Cardiac septum (tissue), 1 donor: Measurements from ENCODE around the gene SNAPC3. TPM values are rescaled to one million over a fixed set of nuclear protein-coding genes. Genes with fewer than 3 reads are reported as not detected.
"Not testable (repeated sequence)": the region's sequence is repeated elsewhere in the genome, so short reads cannot be mapped to it uniquely, and the experiment has no call there.

Experiments used
- DNase-seq: peaks from one replicate; pipeline ENCODE4 v3.0.0-alpha.2; 2020; ENCODE audit warnings: low spot score
- intact Hi-C: fragments of 100-400 bp; cut with DNase I; formaldehyde crosslinking; loops from one replicate; pipeline ENCODE4 v1.14.0; 2022
- total RNA-seq: library from RNA; stranded (reverse); fragmentation: NEBNext Ultra II Directional; extraction: Animal tissue kit (Norgen Biotek cat#: 25700); gene quantifications from one replicate; pipeline ENCODE4 v1.2.1, GENCODE V29; 2021
- donor health status: DM: no; HTN: no; CAD: no.

Gene SNAPC3
- total RNA-seq, 1 donor from 2014 or later, result 31.5 TPM

DNA sequence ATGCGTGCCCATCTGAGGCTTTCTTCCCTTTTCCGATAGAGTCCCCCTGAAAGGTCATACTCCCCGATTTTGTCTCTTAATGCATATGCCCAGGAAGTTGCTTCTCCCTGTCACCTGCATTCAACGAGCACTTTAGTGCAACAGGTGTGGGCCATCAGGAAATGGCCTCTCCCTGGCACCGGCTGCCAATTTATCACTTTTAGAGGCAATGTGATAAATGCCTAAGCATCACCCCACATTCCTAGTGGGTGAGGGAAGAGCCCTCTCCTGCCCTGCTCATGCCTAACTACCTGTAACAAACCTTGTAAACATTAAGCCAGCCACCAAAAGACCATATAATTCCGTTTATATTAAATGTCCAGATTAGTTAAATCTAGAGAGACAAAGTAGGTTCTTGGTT, 1.1 kb upstream of the SNAPC3 start:
- intact Hi-C loops, result loop anchor here (5.0 to 10.0 kb wide), 3 partner anchors 91 to 207 kb away; partner anchors contain the start of genes PSIP1 and TTC39B
- DNase-seq, result no peak

DNA sequence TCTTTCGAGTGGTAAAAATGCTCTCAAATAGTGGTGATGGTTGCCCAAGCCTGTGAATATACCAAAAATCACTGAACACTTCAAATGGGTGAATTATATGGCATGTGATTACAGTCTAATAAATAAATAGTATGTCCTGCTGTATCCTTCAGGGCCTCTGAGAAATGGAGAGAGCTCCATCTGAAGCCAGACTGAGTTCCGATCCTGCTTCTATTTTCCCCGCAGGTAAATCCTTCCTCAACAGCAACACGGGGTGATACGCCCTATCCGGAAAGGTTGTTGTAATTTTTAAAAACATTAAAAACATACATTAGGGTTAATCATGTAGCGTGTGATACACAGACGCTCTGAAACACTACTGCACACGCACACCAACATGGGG, 695 bp upstream of the SNAPC3 start:
- no peak for DNase-seq
- intact Hi-C loops, result loop anchor here (5.0 to 10.0 kb wide), 3 partner anchors 90 to 207 kb away; partner anchors contain the start of genes PSIP1 and TTC39B

DNA sequence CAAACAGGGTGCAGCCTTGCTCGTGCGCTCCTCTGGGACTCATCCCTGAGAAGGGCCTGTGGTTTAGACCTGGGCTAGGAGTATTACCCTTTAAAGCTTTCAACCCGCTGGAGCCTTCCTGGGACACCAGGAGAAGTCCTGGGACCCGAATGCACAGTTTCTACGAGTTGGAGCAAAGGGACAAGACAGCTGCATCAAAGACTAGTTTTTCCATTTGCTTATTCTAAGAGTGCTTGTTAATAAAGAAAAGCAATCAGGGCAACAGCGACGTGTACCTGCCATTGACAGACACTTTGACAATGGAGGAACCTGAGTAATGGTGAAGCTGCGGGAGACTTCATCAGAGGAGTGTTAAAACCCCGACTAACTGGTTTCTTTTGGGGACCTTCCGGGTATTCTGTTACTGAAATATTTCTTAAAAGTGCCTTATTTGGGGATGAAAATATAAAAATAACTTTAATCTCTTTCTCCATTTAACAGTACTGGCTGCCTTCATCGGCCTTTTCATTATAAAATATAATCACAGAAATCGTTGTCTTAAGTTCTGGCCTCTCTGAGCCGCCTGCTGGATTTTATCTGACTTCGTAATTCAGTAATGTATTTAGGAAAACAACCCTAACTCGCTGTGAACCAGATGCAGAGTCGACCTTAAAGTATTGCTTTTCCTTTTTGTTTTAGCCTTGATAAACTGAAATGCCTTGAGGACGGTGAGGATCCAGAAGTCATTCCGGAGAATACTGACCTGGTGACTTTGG, 732 bp downstream of the SNAPC3 start:
- intact Hi-C loops, result loop anchor here (5.0 to 10.0 kb wide), 3 partner anchors 89 to 209 kb away; partner anchors contain the start of genes PSIP1 and TTC39B
- no peak for DNase-seq

DNA sequence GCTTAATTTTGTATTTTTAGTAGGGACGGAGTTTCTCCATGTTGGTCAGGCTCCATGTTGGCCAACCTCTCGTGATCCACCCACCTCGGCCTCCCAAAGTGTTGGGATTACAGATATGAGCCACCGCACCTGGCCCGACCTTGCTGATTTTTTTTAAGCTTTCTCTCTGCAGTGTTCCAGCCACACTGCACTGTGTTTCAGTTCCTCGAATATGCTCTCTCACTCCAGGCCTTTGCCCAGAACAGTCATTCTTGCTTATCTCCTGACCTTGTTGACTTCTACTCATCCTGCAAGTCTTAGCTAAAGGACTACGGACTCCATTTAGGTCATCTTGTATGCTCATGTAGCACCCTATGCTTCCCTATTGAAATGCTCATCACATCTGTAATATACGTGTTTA, 3.3 kb downstream of the SNAPC3 start:
- intact Hi-C loops, result loop anchor here (10.0 kb wide), 1 partner anchor 211 kb away; no protein-coding TSS in a partner anchor
- DNase-seq, result no peak

DNA sequence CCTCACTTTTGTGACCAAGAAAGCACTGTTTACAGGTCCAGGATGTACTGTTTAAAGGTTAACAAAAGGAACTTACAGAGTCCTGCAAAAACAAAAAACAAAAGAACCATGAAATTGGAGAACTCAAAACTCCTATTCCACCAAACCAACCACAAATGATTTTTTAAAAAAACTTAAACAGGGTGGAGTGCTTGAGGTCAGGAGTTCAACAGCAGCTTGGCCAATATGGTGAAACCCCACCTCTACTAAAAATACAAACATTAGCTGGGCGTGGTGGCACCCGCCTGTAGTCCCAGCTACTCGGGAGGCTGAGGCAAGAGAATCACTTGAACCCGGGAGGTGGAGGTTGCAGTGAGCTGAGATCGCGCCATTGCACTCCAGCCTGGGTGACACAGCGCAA, 5.0 kb downstream of the SNAPC3 start:
- intact Hi-C loops, result loop anchor here (10.0 kb wide), 1 partner anchor 213 kb away; no protein-coding TSS in a partner anchor
- DNase-seq, result not testable (repeated sequence)

DNA sequence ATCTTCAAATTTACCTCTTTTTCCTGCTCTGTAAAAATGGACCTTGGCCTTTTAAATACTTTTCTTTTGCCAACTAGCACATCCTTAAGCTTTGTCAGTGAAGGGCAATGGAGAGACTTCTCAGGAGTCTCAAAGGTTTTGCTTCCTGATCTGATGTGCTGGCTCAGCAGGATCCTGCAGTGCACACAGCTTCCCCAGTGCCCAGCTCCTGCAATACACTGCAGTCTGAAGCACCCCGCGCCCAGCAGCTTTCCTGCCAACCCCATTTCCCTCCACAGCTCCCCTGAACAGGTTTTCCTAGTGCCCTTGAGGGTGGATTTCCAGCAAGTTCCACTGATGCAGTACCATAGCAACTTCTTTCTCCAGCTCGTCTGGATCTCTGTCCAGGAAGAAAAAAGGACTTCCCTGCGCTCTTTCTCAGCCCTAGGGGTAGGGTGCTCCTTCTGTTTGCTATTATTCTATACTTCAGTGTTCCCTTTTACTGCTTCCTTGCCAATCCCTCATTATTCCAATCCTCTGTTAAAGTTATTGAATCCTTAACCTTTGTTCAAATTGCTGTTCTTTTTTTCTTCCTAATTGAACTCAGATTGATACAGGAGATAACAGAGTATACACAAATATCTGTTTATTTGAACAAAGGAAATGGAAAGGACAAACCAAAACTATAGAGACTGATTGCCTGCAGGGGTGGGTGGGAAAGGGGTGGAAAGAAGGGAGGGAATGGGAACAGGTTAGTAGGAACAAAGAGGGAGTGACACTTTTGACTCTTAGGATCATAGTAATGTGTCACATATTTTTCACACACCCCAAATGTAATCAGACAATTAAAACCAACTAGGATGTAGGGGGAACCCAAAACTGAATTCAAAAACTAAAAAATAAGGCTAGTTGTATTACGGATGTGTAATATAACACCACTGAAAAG, 8.5 kb downstream of the SNAPC3 start:
- no peak for DNase-seq
- intact Hi-C loops, result no loop called here

DNA sequence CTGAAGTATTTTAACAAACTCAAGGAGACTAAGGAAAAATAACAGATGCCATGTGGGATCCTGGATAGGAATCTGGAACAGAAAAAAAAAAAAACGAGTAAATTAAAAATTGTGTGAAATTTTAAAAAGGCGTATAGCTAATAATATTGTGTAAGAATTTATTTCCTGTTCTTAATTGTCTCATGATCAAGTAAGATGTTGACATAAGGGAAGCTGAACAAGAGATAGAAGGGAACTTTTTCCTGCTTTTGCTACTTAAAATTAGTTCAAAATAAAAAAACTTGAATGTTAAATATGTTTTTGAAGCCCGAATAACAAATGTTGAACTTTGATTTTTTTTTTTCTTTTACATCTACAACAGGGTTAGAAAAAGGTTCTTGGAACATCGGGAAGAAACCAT, 10.5 kb downstream of the SNAPC3 start:
- intact Hi-C loops, result no loop called here
- DNase-seq, result no peak

DNA sequence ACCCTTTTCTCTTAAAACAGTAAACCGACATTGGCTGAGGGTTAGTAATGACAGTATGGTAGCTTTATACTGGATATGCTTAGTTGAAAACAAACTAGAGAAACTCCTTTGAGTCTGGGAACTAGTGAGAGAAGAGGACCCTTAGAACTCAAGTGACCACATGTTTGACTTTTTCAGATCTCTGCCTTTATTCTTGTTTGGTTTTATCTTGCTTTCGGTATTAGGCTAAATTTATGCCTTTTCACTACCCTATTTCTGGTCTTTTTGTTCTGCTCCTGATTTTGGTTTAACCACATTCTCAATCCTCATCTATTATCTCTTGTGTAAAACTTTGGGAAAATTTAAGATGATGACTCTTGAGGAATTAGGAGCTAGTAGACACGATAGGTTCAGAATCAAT, 11.0 kb downstream of the SNAPC3 start:
- intact Hi-C loops, result no loop called here
- no peak for DNase-seq

DNA sequence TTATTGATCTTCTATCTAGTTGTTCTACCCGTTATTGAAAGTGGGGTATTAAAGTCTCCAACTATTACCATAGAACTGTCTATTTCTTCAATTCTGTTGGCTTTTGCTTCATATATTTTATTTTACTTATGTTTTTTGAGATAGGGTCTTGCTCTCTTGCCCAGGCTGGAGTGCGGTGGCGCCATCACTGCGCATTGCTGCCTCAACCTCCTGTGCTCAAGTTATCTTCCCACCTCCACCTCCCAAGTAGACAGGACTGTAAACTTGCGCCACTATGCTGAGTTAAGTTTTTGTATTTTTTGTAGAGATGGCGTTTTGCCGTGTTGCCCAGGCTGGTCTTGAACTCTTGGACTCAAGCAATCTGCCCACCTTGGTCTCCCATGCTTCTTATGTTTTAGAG, 16.2 kb downstream of the SNAPC3 start:
- intact Hi-C loops, result no loop called here
- no peak for DNase-seq

DNA sequence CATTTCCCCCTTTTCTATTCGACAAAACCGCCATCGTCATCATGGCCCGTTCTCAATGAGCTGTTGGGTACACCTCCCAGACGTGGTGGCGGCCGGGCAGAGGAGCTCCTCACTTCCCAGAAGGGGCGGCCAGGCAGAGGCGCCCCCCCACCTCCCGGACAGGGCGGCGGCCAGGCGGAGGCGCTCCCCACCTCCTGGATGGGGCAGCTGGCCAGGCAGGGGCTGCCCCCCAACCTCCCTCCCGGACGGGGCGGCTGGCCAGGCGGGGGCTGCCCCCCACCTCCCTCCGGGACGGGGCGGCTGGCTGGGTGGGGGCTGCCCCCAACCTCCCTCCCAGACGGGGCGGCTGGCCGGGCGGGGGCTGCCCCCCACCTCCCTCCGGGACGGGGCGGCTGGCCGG, 19.2 kb downstream of the SNAPC3 start:
- intact Hi-C loops, DNase-seq: not testable (repeated sequence)

DNA sequence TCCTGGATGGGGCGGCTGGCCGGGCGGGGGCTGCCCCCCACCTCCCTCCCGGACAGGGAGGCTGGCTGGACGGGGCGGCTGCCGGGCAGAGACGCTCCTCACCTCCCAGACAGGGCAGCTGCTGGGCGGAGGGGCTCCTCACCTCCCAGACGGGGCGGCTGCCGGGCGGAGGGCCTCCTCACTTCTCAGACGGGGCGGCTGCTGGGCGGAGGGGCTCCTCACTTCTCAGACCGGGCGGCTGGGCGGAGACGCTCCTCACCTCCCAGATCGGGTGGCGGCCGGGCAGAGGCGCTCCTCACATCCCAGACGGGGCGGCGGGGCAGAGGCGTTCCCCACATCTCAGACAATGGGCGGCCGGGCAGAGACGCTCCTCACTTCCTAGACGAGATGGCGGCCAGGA, 19.6 kb downstream of the SNAPC3 start:
- intact Hi-C loops, result not testable (repeated sequence)

DNA sequence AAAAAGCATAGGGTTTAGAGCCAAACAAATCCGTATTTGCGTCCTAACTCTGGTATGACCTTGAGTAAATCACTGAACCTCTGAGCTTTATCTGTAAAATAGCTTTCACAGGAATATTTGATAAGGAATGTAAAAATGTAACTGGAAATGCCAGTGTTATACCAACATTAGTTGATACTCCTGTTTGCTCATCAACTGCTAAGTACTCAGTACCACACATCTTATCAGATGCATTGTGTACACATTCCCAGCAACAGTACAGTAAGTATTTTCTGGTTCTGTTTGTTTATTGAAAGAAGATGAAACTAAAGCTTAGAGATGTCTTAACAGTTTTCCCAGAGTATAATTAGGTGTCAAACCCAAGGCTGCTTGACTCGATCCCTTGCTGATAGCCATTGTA, 21.5 kb downstream of the SNAPC3 start:
- DNase-seq, result no peak
- intact Hi-C loops, result no loop called here

More for the DNA sequence above, 19.6 kb downstream of the SNAPC3 start:
- DNase-seq, result not testable (repeated sequence)

DNA sequence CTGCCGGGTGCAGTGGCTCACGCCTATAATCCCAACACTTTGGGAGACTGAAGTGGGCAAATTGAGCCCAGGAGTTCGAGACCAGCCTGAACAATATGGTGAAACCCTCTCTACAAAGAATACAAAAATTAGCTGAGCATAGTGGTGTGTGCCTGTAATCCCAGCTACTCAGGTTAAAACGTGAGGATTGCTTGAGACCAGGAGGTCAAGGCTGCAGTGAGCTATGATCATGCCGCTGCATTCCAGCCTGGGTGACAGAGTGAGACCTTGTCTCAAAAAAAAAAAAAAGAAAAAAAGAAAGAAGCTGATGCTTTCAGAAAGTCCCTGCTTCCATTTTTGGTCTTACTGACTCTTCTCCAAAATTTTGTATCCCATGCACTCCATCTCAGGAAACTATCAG, 31.3 kb downstream of the SNAPC3 start:
- DNase-seq, result no peak
- intact Hi-C loops, result no loop called here

DNA sequence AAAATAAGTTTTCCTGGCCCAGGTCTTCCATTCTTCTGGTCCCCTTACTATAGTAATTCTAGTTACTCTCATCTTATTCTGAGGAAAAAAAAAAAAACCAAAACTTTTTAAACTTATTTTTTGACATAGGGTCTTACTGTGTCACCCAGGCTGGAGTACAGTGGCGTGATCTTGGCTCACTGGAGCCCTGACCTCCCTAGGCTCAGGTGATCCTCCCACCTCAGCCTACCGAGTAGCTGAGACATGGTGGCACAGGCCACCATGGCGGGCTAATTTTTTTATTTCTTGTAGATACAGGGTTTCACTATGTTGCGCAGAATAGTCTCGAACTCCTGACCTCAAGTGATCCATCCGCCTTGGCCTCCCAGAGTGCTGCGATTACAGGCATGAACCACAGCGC, 38.4 kb downstream of the SNAPC3 start:
- no peak for DNase-seq
- intact Hi-C loops, result no loop called here

DNA sequence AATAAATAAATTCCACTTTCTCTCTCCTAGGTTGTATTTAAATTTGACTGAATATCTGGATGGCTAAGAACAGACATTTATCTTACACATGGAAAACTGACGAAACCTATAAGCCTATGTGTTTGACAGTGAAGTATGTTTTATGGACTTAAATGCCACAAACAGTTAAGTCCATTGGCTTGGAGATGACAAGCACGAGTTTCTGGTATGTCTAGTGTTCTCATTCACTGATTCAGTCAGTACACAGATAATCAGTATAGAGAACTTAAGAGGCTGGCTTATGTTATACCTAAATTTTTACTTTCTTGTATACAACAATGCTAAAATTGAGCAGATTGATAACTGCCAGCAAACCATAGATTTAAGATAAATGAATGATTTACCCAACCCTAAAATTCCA, 38.9 kb downstream of the SNAPC3 start:
- no peak for DNase-seq
- intact Hi-C loops, result no loop called here

DNA sequence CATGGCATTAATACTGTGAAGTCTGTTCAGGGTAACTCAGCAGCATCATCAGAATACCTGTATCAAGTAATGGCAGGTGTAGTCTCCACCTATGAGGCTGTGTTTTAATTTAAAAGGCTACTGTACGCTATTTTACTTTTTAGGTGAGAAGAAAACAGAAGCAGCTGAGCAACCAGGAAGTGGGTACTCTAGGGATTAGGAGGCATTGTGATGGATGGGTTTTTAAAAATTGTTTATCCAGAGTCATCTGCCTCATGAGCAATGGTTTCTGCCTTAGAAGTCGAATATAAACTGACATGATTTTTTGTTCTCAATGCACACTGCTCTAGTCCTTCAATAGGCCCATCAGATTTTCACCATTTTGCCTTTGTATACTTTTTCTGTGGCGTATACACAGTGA, 45.5 kb downstream of the SNAPC3 start:
- intact Hi-C loops, result no loop called here
- no peak for DNase-seq

DNA sequence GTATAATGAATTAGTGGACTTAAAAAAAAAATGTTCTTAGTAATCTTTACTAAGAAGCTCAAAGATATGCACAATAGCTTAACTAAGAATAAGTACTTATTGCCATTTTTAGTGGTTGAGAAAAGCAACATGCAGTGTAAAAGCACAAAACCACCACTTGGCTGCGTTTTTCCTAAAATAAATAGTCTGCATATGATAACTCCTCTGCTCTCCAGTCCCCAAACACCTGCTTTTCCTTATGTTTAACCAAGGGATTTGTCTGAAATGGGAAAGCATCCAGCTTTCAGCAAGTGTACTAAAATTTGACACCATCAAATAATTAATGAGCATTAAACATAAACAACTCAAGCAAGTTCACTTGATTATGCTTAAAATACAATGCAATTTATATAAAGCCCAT, 46.7 kb downstream of the SNAPC3 start:
- intact Hi-C loops, result no loop called here
- DNase-seq, result no peak

DNA sequence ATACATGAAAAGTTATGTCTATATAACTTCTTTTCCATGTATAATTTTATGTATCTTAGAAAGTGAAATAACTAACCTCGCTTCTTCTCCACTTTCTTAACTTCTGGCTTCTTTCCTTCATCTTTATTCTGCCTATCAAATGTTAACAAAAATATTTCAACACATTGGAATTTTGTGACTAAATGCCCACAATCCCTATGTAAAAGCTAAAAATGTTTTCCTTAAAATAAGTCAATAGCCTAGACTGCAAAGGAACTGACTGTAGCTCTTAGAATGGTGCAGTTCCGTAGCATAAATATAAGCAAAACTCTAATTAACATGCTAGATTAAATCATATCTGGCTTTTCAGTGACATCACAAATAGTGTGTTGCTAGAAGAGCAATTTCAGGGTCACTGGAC, 47.2 kb downstream of the SNAPC3 start:
- no peak for DNase-seq
- intact Hi-C loops, result no loop called here

DNA sequence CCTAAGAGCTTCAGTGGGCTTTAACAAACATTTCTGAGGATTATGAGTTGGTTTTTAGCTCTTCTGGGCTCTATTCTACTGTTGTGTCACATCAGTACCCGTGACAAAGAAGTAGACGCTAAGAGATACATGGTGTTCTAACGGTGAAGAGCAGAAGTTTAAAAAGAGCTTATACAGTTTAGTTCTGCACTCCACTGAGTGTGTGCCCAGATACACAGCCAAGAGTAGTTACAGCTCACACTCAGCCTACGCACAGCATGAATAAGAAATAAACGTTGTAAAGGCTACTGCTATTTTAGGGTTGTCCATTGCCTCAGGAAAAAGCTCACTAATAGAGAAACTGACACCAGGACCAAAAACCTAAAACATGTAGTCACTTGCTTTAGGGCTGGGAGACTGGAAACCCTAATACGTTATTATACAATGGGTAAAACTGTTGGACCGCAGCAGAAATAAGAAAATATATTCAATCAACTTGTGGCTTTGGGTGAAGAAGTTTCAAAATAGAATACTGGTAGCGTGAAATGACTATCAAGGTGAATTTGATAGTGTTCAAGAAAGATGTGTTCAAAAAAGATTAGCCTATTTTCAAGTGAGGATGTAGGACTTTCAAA, 53.4 kb downstream of the SNAPC3 start:
- DNase-seq, result no peak
- intact Hi-C loops, result no loop called here

DNA sequence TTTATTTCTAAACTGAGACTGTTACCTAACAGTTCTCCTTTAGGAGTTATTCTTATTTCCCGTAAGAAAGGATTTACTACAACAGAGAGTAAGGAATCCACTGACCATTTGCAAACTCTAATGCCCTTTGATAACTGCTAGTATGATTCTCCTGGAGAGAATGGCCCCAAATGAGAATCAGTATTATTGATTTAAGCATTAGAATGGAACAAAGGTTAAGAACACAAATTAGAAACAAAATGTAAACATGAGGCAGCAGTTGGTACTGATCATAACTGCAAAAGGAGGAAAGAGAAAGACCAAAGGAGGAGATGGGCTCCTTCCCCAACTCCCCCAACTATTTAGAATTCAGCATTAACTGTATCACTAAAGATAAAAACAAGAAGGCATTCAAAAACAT, 57.4 kb downstream of the SNAPC3 start:
- no peak for DNase-seq
- intact Hi-C loops, result loop anchor here (10.0 kb wide), 1 partner anchor 125 kb away; no protein-coding TSS in a partner anchor
